ENCODE data around the gene SYTL4.

DNA sequence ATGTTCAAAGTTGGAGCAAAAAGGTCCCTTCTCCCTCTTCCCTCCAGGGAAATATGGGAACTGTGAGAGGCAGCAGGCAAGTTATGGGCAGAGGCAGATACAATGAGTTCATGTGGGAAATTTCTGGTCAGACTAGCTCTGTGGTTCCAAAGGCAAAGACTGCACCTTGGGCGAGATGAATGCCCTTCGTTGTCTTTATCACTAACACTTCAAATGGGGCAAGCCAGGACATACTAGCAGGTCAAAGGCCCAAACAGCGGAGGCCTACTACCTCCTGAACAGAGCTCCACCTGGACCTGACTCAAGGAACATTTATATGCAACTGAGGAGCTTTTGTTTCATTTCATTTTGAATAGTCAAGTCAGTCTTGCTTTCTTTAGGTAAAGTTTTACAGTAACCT is 59.0 kb downstream of the SYTL4 start:
- TF ChIP-seq, protein P1, sequence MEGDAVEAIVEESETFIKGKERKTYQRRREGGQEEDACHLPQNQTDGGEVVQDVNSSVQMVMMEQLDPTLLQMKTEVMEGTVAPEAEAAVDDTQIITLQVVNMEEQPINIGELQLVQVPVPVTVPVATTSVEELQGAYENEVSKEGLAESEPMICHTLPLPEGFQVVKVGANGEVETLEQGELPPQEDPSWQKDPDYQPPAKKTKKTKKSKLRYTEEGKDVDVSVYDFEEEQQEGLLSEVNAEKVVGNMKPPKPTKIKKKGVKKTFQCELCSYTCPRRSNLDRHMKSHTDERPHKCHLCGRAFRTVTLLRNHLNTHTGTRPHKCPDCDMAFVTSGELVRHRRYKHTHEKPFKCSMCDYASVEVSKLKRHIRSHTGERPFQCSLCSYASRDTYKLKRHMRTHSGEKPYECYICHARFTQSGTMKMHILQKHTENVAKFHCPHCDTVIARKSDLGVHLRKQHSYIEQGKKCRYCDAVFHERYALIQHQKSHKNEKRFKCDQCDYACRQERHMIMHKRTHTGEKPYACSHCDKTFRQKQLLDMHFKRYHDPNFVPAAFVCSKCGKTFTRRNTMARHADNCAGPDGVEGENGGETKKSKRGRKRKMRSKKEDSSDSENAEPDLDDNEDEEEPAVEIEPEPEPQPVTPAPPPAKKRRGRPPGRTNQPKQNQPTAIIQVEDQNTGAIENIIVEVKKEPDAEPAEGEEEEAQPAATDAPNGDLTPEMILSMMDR (IDR thresholded peaks at IDR 0.05), result no peak
- no peak for TF ChIP-seq POLR2A (IDR thresholded peaks at IDR 0.05)

Data from stomach (tissue), 4 donors.